Measurements from ENCODE around the gene MAGEA4.

DNA sequence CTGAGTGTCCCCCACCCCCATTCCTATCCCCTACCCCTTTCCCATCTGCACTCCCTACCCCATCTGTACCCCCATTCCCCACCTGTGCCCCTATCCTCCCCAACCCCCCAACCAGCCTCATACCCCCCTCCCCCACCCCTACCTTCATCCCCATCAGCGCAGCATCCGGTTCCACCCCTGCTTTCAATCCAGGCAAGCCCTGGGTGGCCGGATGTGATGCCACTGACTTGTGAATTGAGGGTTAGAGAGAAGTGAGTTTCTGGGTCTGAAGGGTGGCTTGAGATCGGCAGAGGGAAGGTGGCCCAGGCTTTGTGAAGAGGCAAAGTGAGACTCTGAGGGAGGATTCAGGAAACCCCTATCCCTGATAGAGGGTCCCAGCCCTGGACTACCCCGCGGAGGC lies 7.8 kb downstream of the MAGEA4 start:
- TF ChIP-seq, protein P1, sequence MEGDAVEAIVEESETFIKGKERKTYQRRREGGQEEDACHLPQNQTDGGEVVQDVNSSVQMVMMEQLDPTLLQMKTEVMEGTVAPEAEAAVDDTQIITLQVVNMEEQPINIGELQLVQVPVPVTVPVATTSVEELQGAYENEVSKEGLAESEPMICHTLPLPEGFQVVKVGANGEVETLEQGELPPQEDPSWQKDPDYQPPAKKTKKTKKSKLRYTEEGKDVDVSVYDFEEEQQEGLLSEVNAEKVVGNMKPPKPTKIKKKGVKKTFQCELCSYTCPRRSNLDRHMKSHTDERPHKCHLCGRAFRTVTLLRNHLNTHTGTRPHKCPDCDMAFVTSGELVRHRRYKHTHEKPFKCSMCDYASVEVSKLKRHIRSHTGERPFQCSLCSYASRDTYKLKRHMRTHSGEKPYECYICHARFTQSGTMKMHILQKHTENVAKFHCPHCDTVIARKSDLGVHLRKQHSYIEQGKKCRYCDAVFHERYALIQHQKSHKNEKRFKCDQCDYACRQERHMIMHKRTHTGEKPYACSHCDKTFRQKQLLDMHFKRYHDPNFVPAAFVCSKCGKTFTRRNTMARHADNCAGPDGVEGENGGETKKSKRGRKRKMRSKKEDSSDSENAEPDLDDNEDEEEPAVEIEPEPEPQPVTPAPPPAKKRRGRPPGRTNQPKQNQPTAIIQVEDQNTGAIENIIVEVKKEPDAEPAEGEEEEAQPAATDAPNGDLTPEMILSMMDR (IDR thresholded peaks at IDR 0.05): no peak
- no peak for TF ChIP-seq EZH2 (IDR thresholded peaks at IDR 0.05; ENCODE audit: borderline replicate concordance, insufficient read depth, low read depth, low read length, poor library complexity, severe bottlenecking)
